MCF 10A (cell line): ENCODE measurements around the gene HPCAL1. TPM values are rescaled to one million over a fixed set of nuclear protein-coding genes. Genes with fewer than 3 reads are reported as not detected.

Experiments used
- BruUV-seq: library from RNA; stranded (reverse); fragments of 400-500 nt; replicated peaks from 2 replicates; lab custom pipeline; 2021; lab: Mats Ljungman, UMichigan
- CTCF ChIA-PET: fragments of 300-600 bp; sonication (Branson Sonifier 250); formaldehyde crosslinking; extraction: SDS; loops from one replicate; lab custom pipeline; 2021; ENCODE audit warnings: antibody characterized with exemption, inconsistent platforms; lab: Yijun Ruan, JAX
- POLR2A ChIA-PET: fragments of 300-600, 350-650 bp; sonication (Branson Sonifier 250); formaldehyde crosslinking; extraction: SDS; loops from one replicate; lab custom pipeline; 2020; ENCODE audit warnings: antibody characterized with exemption, inconsistent platforms; lab: Yijun Ruan, JAX
- DNase-seq: peaks from one replicate; pipeline ENCODE4 v3.0.0-alpha.2; 2018; ENCODE audit not compliant: unreplicated experiment
- H3K27ac Mint-ChIP-seq: one replicate; pipeline ENCODE4 v1.8.0; 2022; ENCODE audit warnings: mild to moderate bottlenecking, low read depth, mixed read lengths; ENCODE audit not compliant: unreplicated experiment
- H3K27me3 Mint-ChIP-seq: one replicate; pipeline ENCODE4 v1.8.0; 2022; ENCODE audit warnings: mixed read lengths; ENCODE audit not compliant: insufficient read depth, unreplicated experiment
- H3K36me3 Mint-ChIP-seq: one replicate; pipeline ENCODE4 v1.8.0; 2022; ENCODE audit warnings: mild to moderate bottlenecking, moderate library complexity, mixed read lengths; ENCODE audit not compliant: insufficient read depth, unreplicated experiment
- H3K4me1 Mint-ChIP-seq: one replicate; pipeline ENCODE4 v1.8.0; 2022; ENCODE audit warnings: mixed read lengths; ENCODE audit not compliant: insufficient read depth, unreplicated experiment
- H3K4me3 Mint-ChIP-seq: one replicate; pipeline ENCODE4 v1.8.0; 2022; ENCODE audit warnings: mild to moderate bottlenecking, moderate library complexity, mixed read lengths; ENCODE audit not compliant: unreplicated experiment
- H3K9me3 Mint-ChIP-seq: one replicate; pipeline ENCODE4 v1.8.0; 2022; ENCODE audit warnings: mixed read lengths; ENCODE audit not compliant: unreplicated experiment
- CTCF ChIP-seq: fragments of 200-600 bp; IDR thresholded peaks from one replicate; pipeline ENCODE4 v1.8.0; 2022; ENCODE audit warnings: antibody characterized with exemption, mild to moderate bottlenecking; ENCODE audit not compliant: unreplicated experiment
- intact Hi-C: fragments of 100-400 bp; cut with micrococcal nuclease; formaldehyde crosslinking; loops from 2 replicates; pipeline ENCODE4 v1.14.1; 2022
- total RNA-seq: library from RNA; stranded (reverse); gene quantifications from 2 replicates; pipeline ENCODE4 v1.2.3, GENCODE V29; 2022

Gene HPCAL1
- total RNA-seq, 1 experiment from 2014 or later: 144 TPM

- intact Hi-C loops: no loop called here
- no TSS peak for BruUV-seq
- no peaks in the 10 kb centered on the region for H3K27me3 Mint-ChIP-seq
- no peaks in the 10 kb centered on the region for H3K36me3 Mint-ChIP-seq
- TF ChIP-seq CTCF: no peak
- H3K27ac Mint-ChIP-seq: no peak overlapping the region
- DNase-seq: no peak
- ChIA-PET POLR2A (no interaction called here), CTCF (interaction anchor here (1.2 kb wide), 1 partner anchor 130 kb away, joined by 3 read pairs; no protein-coding TSS in a partner anchor)
- peaks cover 16% of the 10 kb centered on the region for H3K9me3 Mint-ChIP-seq
- peaks cover 8% of the 10 kb centered on the region for H3K4me1 Mint-ChIP-seq
- no peak overlapping the region for H3K4me3 Mint-ChIP-seq
Observed at GRCh38 chr2:10255189-10256030, 47.3 kb upstream of the HPCAL1 start.

GRCh38 chr2:10256031-10256514 lies 46.6 kb upstream of the HPCAL1 start:
- Mint-ChIP-seq H3K4me3 (no peak overlapping the region), H3K27me3 (no peaks in the 10 kb centered on the region), H3K9me3 (peaks cover 11% of the 10 kb centered on the region), H3K4me1 (peaks cover 8% of the 10 kb centered on the region), H3K36me3 (no peaks in the 10 kb centered on the region), H3K27ac (no peak overlapping the region)
- intact Hi-C loops: no loop called here
- BruUV-seq: no TSS peak
- TF ChIP-seq CTCF: no peak
- ChIA-PET CTCF (interaction anchor here (1.2 kb wide), 1 partner anchor 131 kb away, joined by 3 read pairs; no protein-coding TSS in a partner anchor), POLR2A (interaction anchor here (0.7 kb wide), 1 partner anchor 100 kb away, joined by 3 read pairs; no protein-coding TSS in a partner anchor)
- DNase-seq: no peak

- Mint-ChIP-seq H3K36me3 (no peaks in the 10 kb centered on the region), H3K27me3 (no peaks in the 10 kb centered on the region), H3K9me3 (peaks cover 7% of the 10 kb centered on the region), H3K4me3 (no peak overlapping the region), H3K27ac (no peak overlapping the region), H3K4me1 (peaks cover 8% of the 10 kb centered on the region)
- CTCF ChIA-PET: interaction anchor here (1.2 kb wide), 1 partner anchor 132 kb away, joined by 3 read pairs; no protein-coding TSS in a partner anchor
- POLR2A ChIA-PET: interaction anchor here (0.7 kb wide), 1 partner anchor 99 kb away, joined by 3 read pairs; no protein-coding TSS in a partner anchor
- intact Hi-C loops: no loop called here
- TF ChIP-seq CTCF: no peak
- BruUV-seq: no TSS peak
- DNase-seq: no peak
Observed at GRCh38 chr2:10256515-10257031, 46.1 kb upstream of the HPCAL1 start.

GRCh38 chr2:10257036-10257435 lies 45.7 kb upstream of the HPCAL1 start:
- CTCF ChIA-PET: no interaction called here
- no TSS peak for BruUV-seq
- peaks cover 8% of the 10 kb centered on the region for H3K4me1 Mint-ChIP-seq
- H3K9me3 Mint-ChIP-seq: peaks cover 2% of the 10 kb centered on the region
- no peaks in the 10 kb centered on the region for H3K36me3 Mint-ChIP-seq
- no peak overlapping the region for H3K4me3 Mint-ChIP-seq
- no peaks in the 10 kb centered on the region for H3K27me3 Mint-ChIP-seq
- no peak for DNase-seq
- intact Hi-C loops: no loop called here
- H3K27ac Mint-ChIP-seq: no peak overlapping the region
- no peak for TF ChIP-seq CTCF
- POLR2A ChIA-PET: no interaction called here
